Upper lobe of right lung (tissue), 1 donor: ENCODE data around the gene GPR52. TPM values are rescaled to one million over a fixed set of nuclear protein-coding genes. Genes with fewer than 3 reads are reported as not detected.

ENCODE experiments used
- ATAC-seq: fragments of 200-7000 bp; cut with Tn5 transposase; one replicate; pipeline ENCODE4 v1.9.1; 2020; ENCODE audit warnings: mild to moderate bottlenecking, moderate library complexity
- DNase-seq: peaks from one replicate; pipeline ENCODE4 v3.0.0-alpha.2; 2020
- H3K27ac ChIP-seq: fragments of 200-600 bp; one replicate; pipeline ENCODE4 v1.8.0; 2022
- H3K27me3 ChIP-seq: fragments of 200-600 bp; one replicate; pipeline ENCODE4 v1.8.0; 2022; ENCODE audit warnings: mild to moderate bottlenecking
- H3K36me3 ChIP-seq: fragments of 200-600 bp; one replicate; pipeline ENCODE4 v1.8.0; 2022
- H3K4me1 ChIP-seq: fragments of 200-600 bp; one replicate; pipeline ENCODE4 v1.8.0; 2022
- H3K4me3 ChIP-seq: fragments of 200-600 bp; one replicate; pipeline ENCODE4 v1.8.0; 2022; ENCODE audit warnings: mild to moderate bottlenecking
- H3K9me3 ChIP-seq: fragments of 200-600 bp; one replicate; pipeline ENCODE4 v1.8.0; 2022
- intact Hi-C: fragments of 100-400 bp; cut with DNase I; formaldehyde crosslinking; loops from one replicate; pipeline ENCODE4 v1.11.0; 2022
- long read RNA-seq: library from polyadenylated mRNA; unstranded; transcript quantifications from one replicate; pipeline ENCODE4 v2.0.0, GENCODE V29; 2021
- total RNA-seq: library from RNA; stranded (reverse); fragmentation: NEBNext Ultra II Directional; extraction: Animal tissue kit (Norgen Biotek cat#: 25700); gene quantifications from one replicate; pipeline ENCODE4 v1.2.1, GENCODE V29; 2021
- TF ChIP-seq, protein P1 (sequence below): fragments of 200-600 bp; IDR thresholded peaks from one replicate; pipeline ENCODE4 v1.8.0; 2022; ENCODE audit warnings: antibody characterized with exemption
- donor health status: DM: no; HTN: yes; CAD: no; lungs with severe emphysema.

The GPR52 gene, protein sequence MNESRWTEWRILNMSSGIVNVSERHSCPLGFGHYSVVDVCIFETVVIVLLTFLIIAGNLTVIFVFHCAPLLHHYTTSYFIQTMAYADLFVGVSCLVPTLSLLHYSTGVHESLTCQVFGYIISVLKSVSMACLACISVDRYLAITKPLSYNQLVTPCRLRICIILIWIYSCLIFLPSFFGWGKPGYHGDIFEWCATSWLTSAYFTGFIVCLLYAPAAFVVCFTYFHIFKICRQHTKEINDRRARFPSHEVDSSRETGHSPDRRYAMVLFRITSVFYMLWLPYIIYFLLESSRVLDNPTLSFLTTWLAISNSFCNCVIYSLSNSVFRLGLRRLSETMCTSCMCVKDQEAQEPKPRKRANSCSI
- 1.9 TPM for total RNA-seq
- long read RNA-seq = 0 reads

DNA sequence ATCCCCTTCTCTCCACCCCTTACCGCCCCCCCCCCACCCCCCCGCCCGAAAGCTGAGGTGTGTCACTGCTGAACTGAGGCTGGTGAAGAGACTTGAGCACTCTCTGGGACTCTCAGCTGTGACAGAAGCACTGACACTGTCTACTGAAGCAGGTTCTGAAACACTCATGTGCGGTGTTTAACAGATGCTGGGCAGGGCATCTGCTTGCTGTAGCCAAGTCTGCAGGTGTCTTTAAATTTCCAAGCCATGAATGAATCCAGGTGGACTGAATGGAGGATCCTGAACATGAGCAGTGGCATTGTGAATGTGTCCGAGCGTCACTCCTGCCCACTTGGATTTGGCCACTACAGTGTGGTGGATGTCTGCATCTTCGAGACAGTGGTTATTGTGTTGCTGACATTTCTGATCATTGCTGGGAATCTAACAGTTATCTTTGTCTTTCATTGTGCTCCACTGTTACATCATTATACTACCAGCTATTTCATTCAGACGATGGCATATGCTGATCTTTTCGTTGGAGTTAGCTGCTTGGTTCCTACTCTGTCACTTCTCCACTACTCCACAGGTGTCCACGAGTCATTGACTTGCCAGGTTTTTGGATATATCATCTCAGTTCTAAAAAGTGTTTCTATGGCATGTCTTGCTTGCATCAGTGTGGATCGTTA lies at the start of gene GPR52:
Gene GPR52, plus strand, starts transcription at position 99 of the 665 bp plus-strand sequence. Its CDS starts 148 bp downstream, at position 247.
- intact Hi-C loops = no loop called here

DNA sequence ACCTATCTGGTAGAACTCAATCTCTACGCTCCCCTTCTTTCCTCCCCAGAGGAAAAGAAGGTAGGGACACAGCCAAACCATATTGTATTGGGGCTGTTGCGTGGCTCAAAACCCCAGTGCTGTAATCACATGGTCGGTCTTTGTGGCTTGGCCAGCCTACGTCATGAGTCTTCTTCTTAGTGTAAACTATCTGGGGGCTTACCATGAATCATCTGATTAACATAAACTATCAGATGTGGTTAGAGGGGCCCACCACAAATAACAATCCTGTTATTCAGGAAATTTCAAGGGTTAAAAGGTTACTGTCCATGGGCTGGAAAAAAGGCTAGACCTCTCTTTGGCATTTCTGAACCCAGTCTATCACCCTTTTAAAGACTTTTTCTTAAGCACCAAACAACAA lies 49.5 kb upstream of the GPR52 start:
- ATAC-seq (no peak), DNase-seq (no peak)
- Histone ChIP-seq H3K4me3 (no peak overlapping the region), H3K36me3 (no peaks in the 10 kb centered on the region), H3K4me1 (no peaks in the 10 kb centered on the region), H3K9me3 (no peaks in the 10 kb centered on the region), H3K27me3 (no peaks in the 10 kb centered on the region), H3K27ac (no peak overlapping the region)
- intact Hi-C loops = no loop called here
- TF ChIP-seq, protein P1, sequence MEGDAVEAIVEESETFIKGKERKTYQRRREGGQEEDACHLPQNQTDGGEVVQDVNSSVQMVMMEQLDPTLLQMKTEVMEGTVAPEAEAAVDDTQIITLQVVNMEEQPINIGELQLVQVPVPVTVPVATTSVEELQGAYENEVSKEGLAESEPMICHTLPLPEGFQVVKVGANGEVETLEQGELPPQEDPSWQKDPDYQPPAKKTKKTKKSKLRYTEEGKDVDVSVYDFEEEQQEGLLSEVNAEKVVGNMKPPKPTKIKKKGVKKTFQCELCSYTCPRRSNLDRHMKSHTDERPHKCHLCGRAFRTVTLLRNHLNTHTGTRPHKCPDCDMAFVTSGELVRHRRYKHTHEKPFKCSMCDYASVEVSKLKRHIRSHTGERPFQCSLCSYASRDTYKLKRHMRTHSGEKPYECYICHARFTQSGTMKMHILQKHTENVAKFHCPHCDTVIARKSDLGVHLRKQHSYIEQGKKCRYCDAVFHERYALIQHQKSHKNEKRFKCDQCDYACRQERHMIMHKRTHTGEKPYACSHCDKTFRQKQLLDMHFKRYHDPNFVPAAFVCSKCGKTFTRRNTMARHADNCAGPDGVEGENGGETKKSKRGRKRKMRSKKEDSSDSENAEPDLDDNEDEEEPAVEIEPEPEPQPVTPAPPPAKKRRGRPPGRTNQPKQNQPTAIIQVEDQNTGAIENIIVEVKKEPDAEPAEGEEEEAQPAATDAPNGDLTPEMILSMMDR = no peak

More for the DNA sequence above, at the start of gene GPR52:
- no peak within 1 kb of the TSS for H3K27ac ChIP-seq
- DNase-seq (no peak), ATAC-seq (no peak)
- peaks cover 5% of the 10 kb centered on the region for H3K4me1 ChIP-seq
- no peaks in the 10 kb centered on the region for H3K27me3 ChIP-seq
- no peaks in the 10 kb centered on the region for H3K9me3 ChIP-seq
- TF ChIP-seq, protein P1 = no peak
- no peak within 1 kb of the TSS for H3K4me3 ChIP-seq
- H3K36me3 ChIP-seq = no peaks in the 10 kb centered on the region

DNA sequence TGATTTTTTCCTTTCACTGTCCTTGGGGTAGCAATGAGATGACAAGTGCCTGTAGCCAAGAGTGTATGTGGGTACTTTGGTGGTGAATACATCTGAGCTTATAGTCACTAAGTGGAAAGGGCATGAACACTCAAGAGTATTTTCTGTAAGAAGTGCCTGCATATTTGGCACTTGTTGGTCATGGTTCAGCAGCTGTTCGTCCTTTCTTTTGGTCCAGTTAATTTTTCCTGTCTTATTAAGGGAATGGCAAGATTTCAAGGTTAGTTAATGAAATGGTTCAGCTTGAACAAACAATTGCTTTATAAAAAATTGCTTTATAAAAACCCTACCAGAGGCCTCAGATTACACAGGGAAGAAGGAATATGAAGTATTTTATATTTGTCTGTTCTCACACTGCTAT lies 48.6 kb upstream of the GPR52 start:
- DNase-seq = no peak
- no peak overlapping the region for H3K27ac ChIP-seq
- H3K36me3 ChIP-seq = no peaks in the 10 kb centered on the region
- no peaks in the 10 kb centered on the region for H3K27me3 ChIP-seq
- H3K9me3 ChIP-seq = no peaks in the 10 kb centered on the region
- intact Hi-C loops = no loop called here
- no peaks in the 10 kb centered on the region for H3K4me1 ChIP-seq
- TF ChIP-seq, protein P1 = no peak
- ATAC-seq = no peak
- H3K4me3 ChIP-seq = no peak overlapping the region

DNA sequence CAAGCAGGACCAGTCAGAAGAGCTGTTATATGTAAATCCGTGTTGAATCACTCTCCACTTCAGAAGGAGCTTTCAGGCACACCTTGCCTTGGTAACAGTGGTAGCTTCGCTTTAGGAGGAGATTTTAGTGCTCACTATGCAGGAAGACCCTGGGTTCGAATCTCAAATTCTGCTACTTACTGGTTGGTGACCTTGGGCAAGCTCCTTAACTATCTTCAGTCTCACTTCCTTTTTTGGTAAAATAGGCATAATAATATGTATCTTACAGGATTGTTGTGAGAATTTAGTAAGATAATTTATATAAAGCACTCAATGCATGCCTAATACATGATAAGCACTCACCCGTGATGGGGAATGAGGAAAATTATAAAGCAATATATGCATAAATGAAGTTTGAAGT lies 46.7 kb upstream of the GPR52 start:
- H3K36me3 ChIP-seq = no peaks in the 10 kb centered on the region
- no peaks in the 10 kb centered on the region for H3K4me1 ChIP-seq
- H3K27ac ChIP-seq = no peak overlapping the region
- no peak overlapping the region for H3K4me3 ChIP-seq
- H3K9me3 ChIP-seq = no peaks in the 10 kb centered on the region
- ATAC-seq (no peak), DNase-seq (no peak)
- H3K27me3 ChIP-seq = no peaks in the 10 kb centered on the region
- intact Hi-C loops = no loop called here
- TF ChIP-seq, protein P1 = no peak

DNA sequence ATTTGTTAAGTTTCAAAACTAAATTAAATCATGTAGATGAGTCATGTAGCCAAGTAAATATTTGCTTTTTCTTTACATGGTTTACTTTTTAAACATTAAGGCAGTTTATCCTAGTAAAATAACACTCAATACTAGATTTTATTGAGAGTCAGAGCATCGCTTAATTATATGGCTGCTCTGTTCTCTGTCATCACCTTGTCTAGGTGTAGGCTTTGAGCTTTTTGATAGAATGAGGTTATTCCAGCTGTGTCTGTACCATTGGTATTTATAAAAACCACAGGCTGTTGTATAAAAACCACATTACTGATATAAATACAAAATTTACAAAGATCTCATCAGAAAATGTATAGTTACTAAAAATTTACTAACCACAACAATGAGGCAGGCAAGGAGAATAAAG lies 42.5 kb upstream of the GPR52 start:
- Histone ChIP-seq H3K4me1 (no peaks in the 10 kb centered on the region), H3K9me3 (no peaks in the 10 kb centered on the region), H3K4me3 (no peak overlapping the region), H3K36me3 (no peaks in the 10 kb centered on the region), H3K27me3 (no peaks in the 10 kb centered on the region), H3K27ac (no peak overlapping the region)
- intact Hi-C loops = no loop called here
- DNase-seq (no peak), ATAC-seq (no peak)
- TF ChIP-seq, protein P1 = no peak
